HL-60 (cell line): Measurements from ENCODE around the gene HOXC12.

ENCODE experiments used
- CTCF ChIP-seq: IDR thresholded peaks from one replicate; pipeline ENCODE4 v1.5.1; 2011; ENCODE audit warnings: low read length, control low read depth, inconsistent platforms; ENCODE audit not compliant: insufficient read depth
- GABPA ChIP-seq: IDR thresholded peaks from 2 replicates; pipeline ENCODE4 v1.6.1; 2012; ENCODE audit warnings: low read depth
- POLR2AphosphoS5 ChIP-seq: IDR thresholded peaks from 2 replicates; pipeline ENCODE4 v1.6.1; 2012; ENCODE audit warnings: low read depth
- REST ChIP-seq: IDR thresholded peaks from 2 replicates; pipeline ENCODE4 v1.6.1; 2012; ENCODE audit warnings: low read depth; ENCODE audit not compliant: insufficient replicate concordance

- TF ChIP-seq CTCF, result no peak
- TF ChIP-seq POLR2AphosphoS5, result no peak
- TF ChIP-seq REST, result no peak
- TF ChIP-seq GABPA, result no peak
Observed at GRCh38 chr12:53997204-53998109, 42.8 kb downstream of the HOXC12 start.
